Glomerular visceral epithelial cell (primary cell): Measurements from ENCODE around the gene USP32.
"Not testable (repeated sequence)": the region's sequence is repeated elsewhere in the genome, so short reads cannot be mapped to it uniquely, and the experiment has no call there.

Experiments
- DNase-seq: peaks from one replicate; pipeline ENCODE4 v3.0.0-alpha.2; 2016; ENCODE audit errors: extremely low spot score

The USP32 gene

GRCh38 chr17:60378187-60378586 lies 13.7 kb downstream of the USP32 start:
- not testable (repeated sequence) for DNase-seq

GRCh38 chr17:60372790-60373483 lies 19.0 kb downstream of the USP32 start:
- peak; percentile 61 for DNase-seq

- DNase-seq, result no peak
Measured at GRCh38 chr17:60371818-60372510, 20.0 kb downstream of the USP32 start.

GRCh38 chr17:60371416-60371815 lies 20.5 kb downstream of the USP32 start:
- no peak for DNase-seq

DNA sequence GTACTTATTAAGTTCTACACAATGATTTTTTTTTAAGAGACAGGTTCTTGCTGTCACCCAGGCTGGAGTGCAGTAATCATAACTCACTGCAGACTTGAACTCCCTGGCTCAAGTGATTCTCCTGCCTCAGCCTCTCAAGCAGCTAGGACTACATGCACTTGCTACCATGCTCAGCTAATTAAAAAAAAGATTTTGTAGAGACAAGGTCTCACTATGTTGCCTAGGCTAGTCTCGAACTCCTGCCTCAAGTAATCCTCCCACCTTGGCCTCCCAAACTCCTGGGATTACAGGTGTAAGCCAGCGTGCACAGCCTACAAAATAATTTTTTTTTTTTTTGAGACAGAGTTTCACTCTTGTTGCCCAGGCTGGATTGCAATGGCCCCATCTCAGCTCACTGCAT lies 22.2 kb downstream of the USP32 start:
- no peak for DNase-seq

DNA sequence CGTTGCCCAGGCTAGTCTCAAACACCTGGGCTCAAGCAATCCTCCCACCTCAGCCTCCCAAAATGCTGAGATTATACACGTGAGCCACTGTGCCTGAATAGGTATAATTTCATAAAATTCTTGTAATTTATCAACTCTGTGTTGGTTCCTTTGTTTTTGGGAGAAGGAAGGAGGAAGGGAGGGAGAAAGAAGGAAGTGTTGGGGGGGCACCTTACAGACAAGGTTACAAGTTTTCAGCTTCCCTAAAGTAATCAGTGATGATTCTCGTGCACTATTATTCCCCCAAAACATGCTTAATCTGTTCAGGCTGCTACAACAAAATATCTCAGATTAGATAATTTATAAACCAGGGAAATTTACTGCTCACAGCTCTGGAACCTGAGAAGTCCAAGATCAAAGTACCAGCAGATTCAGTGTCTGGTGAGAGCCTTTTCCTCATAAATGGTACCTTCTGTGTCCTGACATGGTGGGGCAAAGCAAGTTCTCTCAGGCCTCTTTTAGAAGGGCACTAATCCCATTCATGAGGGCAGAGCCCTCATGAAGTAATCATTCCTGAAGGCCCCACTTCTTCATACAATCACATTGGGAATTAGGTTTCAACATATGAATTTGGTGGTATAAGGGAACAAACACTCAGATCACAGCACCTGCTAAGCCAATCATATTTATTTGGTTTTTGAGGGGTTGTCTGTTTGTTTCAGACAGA lies 28.1 kb downstream of the USP32 start:
- DNase-seq, result no peak

DNA sequence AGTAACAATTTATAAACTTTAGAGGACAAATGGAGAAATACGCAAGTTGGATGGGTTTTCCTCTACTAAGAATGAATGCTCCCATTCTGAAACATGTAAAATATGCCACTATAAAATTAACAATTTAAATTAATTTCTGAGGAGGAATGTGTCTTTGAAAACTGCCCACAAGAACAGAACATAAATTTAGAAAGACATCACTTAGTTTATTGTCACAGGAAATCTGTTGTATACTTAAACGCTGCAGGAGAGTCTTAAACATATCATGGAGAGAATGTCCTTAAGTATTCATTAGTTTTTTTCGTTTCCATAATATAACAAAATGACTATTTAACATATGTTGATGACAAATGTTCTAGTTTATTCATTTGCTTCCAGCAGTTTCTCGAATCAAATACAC lies 29.6 kb downstream of the USP32 start:
- no peak for DNase-seq

DNA sequence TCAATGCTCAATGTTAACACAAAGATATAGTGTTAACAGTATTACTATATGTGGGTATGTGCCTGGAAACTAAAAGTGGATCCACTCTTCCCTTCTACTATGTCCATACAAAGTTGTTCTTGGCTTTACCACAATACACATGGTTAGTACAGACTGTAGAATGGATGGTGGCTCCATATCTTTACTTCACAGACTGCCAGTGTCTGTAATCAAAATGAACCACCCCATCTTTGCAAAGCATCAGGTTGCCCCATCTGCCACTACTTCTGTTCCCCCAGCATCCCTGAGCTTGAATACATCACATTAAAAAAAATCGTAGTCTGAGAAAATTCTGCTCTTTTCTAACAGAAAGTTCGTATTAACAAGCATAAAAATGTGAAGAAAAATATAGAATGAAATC lies 30.0 kb downstream of the USP32 start:
- no peak for DNase-seq

- DNase-seq, result no peak
Measured at GRCh38 chr17:60359415-60359814, 32.5 kb downstream of the USP32 start.

- no peak for DNase-seq
Measured at GRCh38 chr17:60358606-60359225, 33.2 kb downstream of the USP32 start.

- DNase-seq, result no peak
Measured at GRCh38 chr17:60356940-60357339, 35.0 kb downstream of the USP32 start.

- DNase-seq, result no peak
Measured at GRCh38 chr17:60355663-60356594, 36.0 kb downstream of the USP32 start.

DNA sequence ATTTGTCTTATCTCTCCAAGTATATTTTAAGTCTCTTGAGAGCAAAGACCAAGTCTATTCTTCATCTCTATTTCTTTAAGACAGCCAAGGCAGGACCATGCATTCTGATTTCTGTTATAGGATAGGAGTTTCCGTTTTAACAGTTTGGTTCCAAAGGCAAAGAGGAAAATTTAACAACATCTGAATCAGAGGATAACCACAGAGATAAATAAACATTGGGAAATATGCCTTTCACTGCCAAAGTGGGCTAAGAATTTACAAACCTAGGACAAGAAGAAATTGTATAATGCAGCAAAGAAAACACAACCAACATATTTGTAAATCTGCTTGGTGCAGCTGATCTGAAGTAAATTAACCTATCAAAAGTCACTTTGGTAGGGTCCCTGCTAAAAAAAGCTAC lies 37.7 kb downstream of the USP32 start:
- DNase-seq, result peak; percentile 7

GRCh38 chr17:60353773-60354172 lies 38.2 kb downstream of the USP32 start:
- DNase-seq, result no peak

- DNase-seq, result no peak
Measured at GRCh38 chr17:60352569-60352968, 39.4 kb downstream of the USP32 start.

GRCh38 chr17:60352071-60352470 lies 39.9 kb downstream of the USP32 start:
- no peak for DNase-seq

DNA sequence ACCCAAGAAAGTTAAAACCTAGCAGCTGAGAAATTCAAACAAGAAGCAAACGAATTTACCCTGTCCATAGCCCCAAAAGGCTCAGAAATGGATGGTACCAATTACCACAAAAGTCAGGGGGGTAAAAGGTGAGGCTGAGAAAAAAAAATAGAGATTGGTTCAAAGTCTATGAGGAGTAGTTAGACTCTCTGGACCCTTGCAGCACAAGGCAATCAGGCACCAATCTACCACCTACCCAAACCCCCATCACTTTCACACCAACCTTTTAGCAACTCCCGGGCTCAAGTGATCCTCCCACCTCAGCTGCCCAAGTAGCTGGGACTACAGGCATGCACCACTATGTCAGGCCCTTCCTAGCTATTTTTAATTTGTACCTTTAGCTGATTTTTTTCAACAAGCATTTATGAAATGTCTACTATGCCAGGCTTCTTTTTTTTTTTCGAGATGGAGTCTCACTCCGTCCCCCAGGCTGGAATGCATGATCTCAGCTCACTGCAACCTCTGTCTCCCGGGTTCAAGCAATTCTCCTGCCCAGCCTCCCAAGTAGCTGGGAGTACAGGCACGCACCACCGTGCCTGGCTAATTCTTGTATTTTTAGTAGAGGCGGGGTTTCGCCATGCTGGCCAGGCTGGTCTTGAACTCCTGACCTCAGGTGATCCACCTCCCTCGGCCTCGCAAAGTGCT lies 40.8 kb downstream of the USP32 start:
- no peak for DNase-seq

DNA sequence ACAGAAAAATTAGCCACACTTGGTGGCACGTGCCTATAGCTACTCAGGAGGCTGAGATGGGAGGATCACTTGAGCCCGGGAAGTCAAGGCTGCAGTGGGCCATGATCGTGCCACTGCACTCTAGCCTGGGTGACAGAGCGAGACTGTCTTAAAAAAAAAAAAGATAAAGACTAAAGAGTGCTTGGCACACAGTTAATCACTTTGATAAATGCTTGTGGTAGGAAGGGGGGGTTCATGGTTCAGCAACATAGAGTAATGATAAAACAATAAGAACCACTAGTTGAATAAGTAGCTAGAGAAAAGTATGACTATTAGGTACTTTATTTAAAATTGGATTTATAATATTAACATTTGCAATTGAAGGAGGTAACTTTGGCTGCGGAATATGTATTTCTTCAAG lies 43.3 kb downstream of the USP32 start:
- no peak for DNase-seq

- DNase-seq, result no peak
Measured at GRCh38 chr17:60345233-60345632, 46.7 kb downstream of the USP32 start.

DNA sequence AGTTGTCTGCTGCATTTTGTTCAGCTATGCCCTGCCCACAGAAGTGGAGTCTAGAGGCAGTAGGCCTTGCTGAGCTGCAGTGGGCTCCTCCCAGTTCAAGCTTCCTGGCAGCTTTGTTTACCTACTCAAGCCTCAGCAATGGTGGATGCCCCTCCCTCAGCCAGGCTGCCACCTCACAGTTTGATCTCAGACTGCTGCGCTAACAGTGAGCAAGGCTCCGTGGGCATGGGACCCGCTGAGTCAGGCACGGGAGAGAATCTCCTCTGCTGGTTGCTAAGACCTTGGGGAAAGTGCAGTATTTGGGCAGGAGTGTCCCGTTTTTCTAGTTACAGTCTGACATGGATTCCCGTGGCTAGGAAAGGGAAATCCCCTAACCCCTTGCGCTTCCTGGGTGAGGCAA lies 49.4 kb downstream of the USP32 start:
- DNase-seq, result not testable (repeated sequence)

DNA sequence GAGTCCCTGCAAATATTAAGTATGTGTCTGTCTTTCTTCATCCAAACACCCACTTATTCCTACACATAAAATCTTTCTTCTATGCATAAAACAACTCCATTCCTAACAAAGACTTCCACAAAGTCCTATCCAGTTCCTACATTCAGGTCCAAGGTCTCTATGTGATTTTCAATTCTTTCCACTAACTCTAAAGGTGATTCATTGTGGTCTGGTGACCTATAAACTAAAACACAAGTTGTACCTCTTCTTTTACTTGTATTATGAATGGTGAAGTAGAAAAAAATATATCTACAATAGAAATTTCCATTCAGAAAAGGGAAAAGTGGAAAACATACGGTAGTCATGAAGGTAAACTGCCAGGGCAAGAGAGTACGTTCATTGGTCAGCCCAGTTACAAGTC lies 56.6 kb downstream of the USP32 start:
- DNase-seq, result peak; percentile 9
